T-helper 9 cell (primary cell): ENCODE results near the gene WFDC11.
"Not testable (repeated sequence)": the region's sequence is repeated elsewhere in the genome, so short reads cannot be mapped to it uniquely, and the experiment has no call there.

Experiments used
- DNase-seq: peaks from one replicate; pipeline ENCODE4 v3.0.0-alpha.2; 2020
- total RNA-seq, 2 donors: gene quantifications; one replicate each; lab custom pipeline; 2026; lab: John Stamatoyannopoulos, UW

WFDC11 gene
- 0 reads per million in 2 donors for total RNA-seq

GRCh38 chr20:45670139-45670538, at the start of gene WFDC11:
WFDC11 (minus strand) TSS chr20:45670239; CDS start chr20:45650600, 19,639 bp downstream.
- DNase-seq: no peak

GRCh38 chr20:45716141-45716688, 46.2 kb upstream of the WFDC11 start:
- not testable (repeated sequence) for DNase-seq

DNA sequence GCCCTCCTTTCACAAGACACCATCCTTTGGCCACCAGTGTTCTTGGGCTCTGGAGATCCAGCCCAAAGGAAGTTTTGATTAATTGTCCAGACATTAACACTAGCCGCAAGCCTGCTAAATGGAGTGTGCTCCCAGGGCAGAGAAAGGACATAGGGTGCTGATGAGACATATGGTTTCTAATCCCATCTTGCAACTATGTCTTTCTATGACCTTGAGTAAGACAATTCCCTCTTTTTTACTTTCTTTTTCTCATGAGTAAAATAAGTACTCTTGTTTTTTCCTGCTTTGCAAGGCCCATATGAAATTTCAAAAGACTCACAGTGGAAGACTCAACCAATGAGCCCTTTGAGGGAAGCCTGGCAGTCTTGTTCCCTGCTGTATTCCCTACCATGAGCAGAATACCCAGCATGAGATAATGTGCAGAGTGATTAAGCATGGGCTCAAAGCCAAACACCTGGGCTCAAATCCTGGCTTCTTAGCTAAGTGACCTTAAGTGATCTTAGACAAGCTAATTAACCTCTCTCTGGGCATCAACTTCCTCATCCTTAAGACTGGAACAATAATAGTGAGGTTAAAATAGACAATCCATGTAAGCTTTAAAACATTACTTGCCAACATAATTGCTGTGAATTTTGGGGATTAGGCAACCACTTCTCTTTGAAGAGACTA, 35.1 kb upstream of the WFDC11 start, which contains the start of gene WFDC10B:
WFDC10B (minus strand) TSS at position 51 of the 669 bp plus-strand sequence. CDS start 19,027 bp downstream, outside the sequence.
- no peak for DNase-seq

- DNase-seq: no peak
Measured at GRCh38 chr20:45701873-45702272, 31.8 kb upstream of the WFDC11 start, which contains the start of gene WFDC13. WFDC13 (plus strand) TSS chr20:45702038; CDS start chr20:45702124, 86 bp downstream.

GRCh38 chr20:45701104-45701503, 31.1 kb upstream of the WFDC11 start:
- no peak for DNase-seq

DNA sequence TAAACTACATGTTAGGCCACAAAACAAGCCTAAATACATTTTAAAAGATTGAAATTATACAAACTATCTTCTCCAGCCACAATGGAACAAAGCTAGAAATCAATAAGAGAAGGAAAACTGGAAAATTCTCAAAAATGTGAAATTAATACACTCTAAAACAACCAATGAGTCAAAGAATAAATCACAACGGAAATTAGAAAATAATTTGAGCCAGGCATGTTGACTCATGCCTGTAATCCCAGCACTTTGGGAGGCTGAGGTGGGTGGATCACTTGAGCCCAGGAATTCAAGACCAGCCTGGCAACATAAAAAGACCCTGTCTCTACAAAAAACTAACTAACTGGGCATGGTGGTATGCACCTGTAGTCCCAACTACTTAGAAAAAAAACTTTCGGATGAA, 25.5 kb upstream of the WFDC11 start:
- no peak for DNase-seq

GRCh38 chr20:45693346-45693745, 23.3 kb upstream of the WFDC11 start:
- not testable (repeated sequence) for DNase-seq

DNA sequence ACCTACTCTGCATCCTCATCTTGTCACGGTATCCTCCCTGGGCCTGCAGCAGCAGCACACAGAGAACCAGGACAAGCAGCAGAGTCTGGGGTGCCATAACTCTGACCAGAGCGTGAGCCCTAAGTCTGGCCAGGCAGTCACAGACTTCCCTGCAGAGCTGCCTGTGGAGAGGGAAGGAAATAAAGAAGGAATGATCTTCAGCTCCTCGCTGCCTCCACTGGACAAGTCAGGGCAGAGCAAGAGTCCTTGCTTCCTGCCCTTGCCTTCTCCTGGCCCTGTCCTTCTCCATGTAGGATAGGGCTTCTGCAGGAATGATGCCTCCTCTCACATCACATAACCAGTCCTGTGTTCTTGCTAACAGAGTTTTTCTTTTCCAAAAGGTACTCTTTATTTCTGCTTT, 15.9 kb upstream of the WFDC11 start:
- DNase-seq: no peak

DNA sequence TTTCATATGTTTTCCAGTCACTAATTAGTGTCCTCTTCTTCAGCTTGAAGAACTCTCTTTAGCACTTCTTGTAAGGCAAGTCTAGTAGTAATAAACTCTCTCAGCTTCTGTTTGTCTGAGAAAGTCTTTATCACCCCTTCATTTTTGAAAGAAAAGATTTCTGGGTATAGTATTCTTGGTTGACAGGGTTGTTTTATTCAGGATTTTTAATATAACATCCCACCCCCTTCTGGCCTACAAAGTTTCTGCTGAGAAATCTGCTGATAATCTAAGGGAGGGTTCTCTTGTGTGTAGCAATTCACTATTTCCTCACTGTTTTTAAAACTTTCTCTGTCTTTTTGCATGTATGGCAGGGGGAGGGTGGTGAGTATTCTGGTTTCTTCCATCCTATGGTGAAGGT, 9.6 kb upstream of the WFDC11 start:
- DNase-seq: no peak

GRCh38 chr20:45672765-45673164, 2.7 kb upstream of the WFDC11 start:
- no peak for DNase-seq

DNA sequence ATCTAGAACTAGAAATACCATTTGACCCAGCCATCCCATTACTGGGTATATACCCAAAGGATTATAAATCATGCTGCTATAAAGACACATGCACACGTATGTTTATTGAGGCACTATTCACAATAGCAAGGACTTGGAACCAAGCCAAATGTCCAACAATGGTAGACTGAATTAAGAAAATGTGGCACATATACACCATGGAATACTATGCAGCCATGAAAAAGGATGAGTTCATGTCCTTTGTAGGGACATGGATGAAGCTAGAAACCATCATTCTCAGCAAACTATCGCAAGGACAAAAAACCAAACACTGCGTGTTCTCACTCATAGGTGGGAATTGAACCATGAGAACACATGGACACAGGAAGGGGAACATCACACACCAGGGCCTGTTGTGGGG, 13.0 kb downstream of the WFDC11 start:
- DNase-seq: not testable (repeated sequence)

GRCh38 chr20:45651726-45652125, 18.3 kb downstream of the WFDC11 start:
- not testable (repeated sequence) for DNase-seq

DNA sequence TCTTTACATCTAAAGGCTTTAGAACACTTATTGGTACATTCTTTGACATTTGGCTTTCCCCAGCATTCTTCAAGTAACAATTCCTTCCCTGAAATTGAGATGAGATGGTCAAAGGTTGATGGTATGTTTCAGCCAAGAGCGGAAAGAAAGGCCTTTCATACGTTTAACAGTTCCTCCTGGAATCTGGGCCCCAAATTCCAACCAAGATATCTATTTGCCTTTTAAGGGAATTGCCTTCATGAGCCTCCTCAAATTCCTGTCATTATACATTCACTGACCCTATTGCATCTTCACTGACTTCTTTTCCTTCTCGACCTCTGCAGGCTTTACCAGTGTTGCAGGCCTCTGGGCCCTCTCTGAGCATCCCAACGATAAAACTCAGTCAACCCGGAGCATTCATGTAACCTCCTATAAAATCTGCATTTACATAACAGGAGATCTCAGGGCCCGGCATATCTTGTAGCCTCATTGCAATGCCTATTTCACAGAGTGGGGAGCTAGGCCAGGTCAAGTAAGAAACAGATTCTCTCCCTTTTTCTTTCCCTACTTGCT, 20.7 kb downstream of the WFDC11 start:
- no peak for DNase-seq

DNA sequence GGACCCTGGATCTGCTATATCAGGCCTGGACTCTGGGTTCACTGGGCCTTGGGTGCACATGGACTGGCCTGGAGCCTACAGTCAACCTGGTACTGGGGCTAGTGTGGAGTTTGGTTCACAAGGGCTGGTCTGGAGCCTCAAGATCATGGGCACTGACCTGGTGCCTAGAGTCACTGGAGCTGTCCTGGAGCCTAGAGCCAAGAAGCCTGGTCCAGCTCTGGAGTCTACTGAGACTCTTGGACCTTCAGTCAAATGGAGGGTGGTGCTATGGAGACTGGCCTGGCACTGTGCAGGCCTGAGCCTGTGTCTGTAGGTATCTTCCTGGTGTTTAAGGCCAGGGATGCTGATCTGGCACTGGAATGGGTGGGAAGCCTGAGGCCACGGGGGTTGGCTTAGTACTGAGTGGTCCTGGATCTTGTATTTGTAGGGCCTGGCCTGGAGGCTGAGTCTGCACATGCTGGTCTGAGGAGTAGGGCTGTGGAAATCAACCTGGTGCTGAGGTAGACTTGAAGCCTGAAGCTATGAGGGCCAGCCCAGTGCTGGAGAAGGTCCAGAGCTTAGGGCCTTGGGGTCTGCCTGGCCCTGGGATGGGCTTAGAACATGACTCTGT, 22.5 kb downstream of the WFDC11 start:
- DNase-seq: no peak

- DNase-seq: no peak
Measured at GRCh38 chr20:45646875-45647274, 23.2 kb downstream of the WFDC11 start.

- DNase-seq: not testable (repeated sequence)
Measured at GRCh38 chr20:45645869-45646268, 24.2 kb downstream of the WFDC11 start.

DNA sequence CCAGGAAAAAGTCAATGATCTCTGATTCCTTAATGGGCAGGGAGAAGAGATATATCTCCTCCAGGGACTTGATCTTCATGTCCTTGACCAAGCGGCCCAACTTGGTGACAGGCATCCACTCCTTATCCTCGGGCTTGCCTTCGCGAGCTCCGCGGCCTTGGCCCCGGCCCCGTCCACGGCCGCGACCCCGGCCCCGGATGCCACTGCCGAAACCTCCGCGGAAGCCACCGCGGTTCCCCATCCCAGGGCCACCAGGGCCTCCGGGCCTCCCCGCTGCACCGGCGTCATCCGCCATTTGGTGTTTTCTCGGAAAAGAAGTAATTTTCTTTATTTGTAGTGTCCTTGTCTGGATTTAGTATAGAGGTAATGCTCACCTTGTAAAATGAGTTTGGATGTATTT, 29.0 kb downstream of the WFDC11 start:
- DNase-seq: not testable (repeated sequence)

DNA sequence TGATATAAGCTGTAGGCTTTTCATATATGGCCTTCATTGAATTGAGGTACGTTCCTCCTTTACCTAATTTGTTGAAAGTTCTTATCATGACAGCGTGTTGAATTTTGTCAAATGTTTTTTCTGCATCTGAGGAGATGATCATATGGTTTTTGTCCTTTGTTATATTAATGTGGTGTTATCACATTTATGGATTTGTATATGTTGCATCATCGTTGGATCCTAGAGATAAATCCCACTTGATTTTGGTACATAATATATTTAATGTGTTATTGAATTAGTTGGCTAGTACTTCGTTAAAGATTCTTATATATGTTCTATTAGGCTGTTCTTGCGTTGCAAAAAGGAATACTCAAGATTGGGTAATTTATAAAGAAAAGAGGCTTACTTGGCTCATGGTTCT, 30.4 kb downstream of the WFDC11 start:
- DNase-seq: no peak

GRCh38 chr20:45636513-45636912, 33.5 kb downstream of the WFDC11 start:
- DNase-seq: no peak

DNA sequence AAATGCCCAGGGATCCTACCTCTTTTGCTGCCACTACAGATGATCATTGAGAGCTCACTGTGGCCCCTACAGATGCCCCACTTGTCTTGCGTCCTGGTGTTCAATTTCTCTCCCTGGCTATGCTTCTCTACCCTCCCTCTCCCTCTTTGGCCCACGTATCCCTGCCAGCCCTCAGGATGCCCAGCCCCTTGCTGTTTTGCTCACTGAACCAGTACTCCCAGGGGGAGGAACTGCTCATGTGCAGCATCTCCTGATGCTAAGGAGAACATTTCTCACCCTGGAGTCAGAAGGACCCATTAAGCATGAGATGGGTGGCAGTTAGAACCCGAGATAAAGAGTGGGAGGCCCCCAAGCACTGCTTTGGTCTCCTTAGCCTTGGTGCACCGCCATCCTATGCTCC, 38.9 kb downstream of the WFDC11 start, which contains the start of gene WFDC9:
WFDC9 (minus strand) TSS at position 101 of the 400 bp plus-strand sequence. CDS start 21,103 bp downstream, outside the sequence.
- DNase-seq: no peak

DNA sequence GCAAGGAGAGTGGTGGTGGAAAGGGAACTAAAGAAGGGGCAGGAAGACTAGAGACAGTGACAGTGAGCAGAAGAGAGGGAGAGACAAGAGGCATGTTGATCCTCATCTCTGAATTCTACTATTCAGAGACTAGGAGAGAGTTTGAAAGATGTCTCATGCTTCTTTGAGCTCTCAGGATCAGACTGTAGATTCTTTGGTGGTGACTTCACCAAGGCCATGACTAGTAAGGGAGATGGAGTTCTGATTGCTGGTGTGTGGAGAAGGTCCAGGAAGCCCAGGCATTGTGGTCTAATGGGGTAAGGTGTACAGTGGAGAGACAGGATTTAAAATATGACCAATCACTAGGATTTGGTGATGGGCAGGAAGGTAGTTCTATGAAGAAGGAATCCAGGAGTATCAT, 39.7 kb downstream of the WFDC11 start:
- no peak for DNase-seq

GRCh38 chr20:45629496-45630100, 40.4 kb downstream of the WFDC11 start, which contains the start of gene WFDC10A:
WFDC10A (plus strand) TSS chr20:45629739; CDS start chr20:45629814, 75 bp downstream.
- DNase-seq: no peak

DNA sequence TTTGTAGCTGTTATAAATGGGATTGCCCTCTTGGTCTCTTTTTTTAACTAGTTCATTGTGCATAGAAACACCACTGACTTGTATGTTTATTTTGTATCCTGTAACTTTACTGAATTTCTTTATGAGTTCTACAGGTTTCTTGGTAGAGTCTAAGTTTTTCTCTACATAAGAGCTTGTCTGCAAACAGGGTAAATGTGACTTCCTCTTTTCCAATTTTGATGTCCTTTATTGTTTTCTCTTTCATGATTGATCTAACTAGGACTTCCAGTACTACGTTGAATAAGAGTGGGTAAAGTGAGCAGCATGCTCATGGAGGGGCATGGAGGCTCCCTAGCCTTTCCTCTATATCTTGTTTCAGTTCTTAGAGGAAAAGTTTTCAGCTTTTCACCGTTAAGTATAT, 43.5 kb downstream of the WFDC11 start:
- DNase-seq: no peak
